Measurements from ENCODE around the gene SCNN1G. TPM values are rescaled to one million over a fixed set of nuclear protein-coding genes. Genes with fewer than 3 reads are reported as not detected.

SCNN1G gene
- total RNA-seq, 4 donors from 2014 or later = 2.8 to 87.8 (median 66.2) TPM

DNA sequence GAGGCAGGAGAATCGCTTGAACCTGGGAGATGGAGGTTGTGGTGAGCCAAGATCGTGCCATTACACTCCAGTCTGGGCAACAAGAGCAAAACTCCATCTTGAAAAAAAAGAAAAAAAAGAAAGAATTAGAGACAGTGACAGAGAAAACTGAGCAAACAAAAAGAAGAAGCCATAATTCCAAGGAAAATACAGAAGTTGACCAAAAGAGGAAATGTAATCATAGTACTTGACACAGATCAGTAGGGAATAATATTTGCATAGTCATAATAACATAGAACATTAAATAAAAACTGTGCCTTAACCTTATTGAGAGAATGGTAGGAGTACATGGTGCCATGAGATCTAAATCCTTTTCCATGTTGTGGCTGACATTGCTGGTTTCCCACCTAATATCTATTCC is 18.6 kb upstream of the SCNN1G start:
- Histone ChIP-seq H3K9me3 (no peaks in the 10 kb centered on the region), H3K36me3 (no peaks in the 10 kb centered on the region), H3K4me1 (no peaks in the 10 kb centered on the region), H3K4me3 (no peak overlapping the region), H3K27ac (no peak overlapping the region), H3K27me3 (peaks cover 42% of the 10 kb centered on the region)
- in situ Hi-C loops (cut with MboI; ENCODE audit: low pct_ligation_motif_present in 1 of 4, low pct_unique_long_range_greater_than_20kb in 1 of 4, low sequenced_read_pairs in 3 of 4) (no loop called here), intact Hi-C loops (cut with DNase I; ENCODE audit: low total_unique reads) (no loop called here)
- DNase-seq = no peak
- no peak for TF ChIP-seq EP300 (IDR thresholded peaks at IDR 0.05; ENCODE audit: low read depth)
- TF ChIP-seq, protein P1, sequence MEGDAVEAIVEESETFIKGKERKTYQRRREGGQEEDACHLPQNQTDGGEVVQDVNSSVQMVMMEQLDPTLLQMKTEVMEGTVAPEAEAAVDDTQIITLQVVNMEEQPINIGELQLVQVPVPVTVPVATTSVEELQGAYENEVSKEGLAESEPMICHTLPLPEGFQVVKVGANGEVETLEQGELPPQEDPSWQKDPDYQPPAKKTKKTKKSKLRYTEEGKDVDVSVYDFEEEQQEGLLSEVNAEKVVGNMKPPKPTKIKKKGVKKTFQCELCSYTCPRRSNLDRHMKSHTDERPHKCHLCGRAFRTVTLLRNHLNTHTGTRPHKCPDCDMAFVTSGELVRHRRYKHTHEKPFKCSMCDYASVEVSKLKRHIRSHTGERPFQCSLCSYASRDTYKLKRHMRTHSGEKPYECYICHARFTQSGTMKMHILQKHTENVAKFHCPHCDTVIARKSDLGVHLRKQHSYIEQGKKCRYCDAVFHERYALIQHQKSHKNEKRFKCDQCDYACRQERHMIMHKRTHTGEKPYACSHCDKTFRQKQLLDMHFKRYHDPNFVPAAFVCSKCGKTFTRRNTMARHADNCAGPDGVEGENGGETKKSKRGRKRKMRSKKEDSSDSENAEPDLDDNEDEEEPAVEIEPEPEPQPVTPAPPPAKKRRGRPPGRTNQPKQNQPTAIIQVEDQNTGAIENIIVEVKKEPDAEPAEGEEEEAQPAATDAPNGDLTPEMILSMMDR (IDR thresholded peaks at IDR 0.05) = no peak
- TF ChIP-seq POLR2AphosphoS5 (IDR thresholded peaks at IDR 0.05) = no peak
- no peak for TF ChIP-seq POLR2A (IDR thresholded peaks at IDR 0.05)
- 88% methylated on average over 2 of the region's 2 CpGs; no CpG with 5 or more reads in 1 of the 2 donors for WGBS, 2 donors (ENCODE audit: low coverage in 1 of 2)

DNA sequence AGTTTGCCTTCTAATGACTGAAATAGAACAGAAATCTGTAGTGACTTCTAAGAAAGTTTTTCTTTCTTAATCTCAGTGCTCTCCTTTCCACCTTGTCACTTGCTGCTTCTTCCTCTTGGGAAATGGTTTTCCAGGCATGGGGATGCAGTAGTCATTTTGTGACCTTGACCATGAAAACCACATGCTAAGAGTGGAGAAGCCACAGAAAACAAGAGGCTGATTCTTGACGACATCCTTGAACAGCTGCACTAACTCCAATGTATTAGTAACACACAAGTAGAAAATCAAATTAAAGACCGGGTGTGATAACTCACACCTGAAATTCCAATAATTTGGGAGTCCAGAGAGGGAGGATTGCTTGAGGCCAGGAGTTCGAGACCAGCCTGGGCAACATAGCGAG is 17.8 kb upstream of the SCNN1G start:
- WGBS, 2 donors (ENCODE audit: low coverage in 1 of 2) = 58 to 70% methylated on average over 3 to 4 of the region's 4 CpGs
- intact Hi-C loops (cut with DNase I; ENCODE audit: low total_unique reads) (no loop called here), in situ Hi-C loops (cut with MboI; ENCODE audit: low pct_ligation_motif_present in 1 of 4, low pct_unique_long_range_greater_than_20kb in 1 of 4, low sequenced_read_pairs in 3 of 4) (no loop called here)
- DNase-seq = no peak
- peaks cover 48% of the 10 kb centered on the region for H3K27me3 ChIP-seq
- no peak overlapping the region for H3K4me3 ChIP-seq
- H3K27ac ChIP-seq = no peak overlapping the region
- no peaks in the 10 kb centered on the region for H3K4me1 ChIP-seq
- no peaks in the 10 kb centered on the region for H3K36me3 ChIP-seq
- no peak for TF ChIP-seq POLR2A (IDR thresholded peaks at IDR 0.05)
- TF ChIP-seq POLR2AphosphoS5 (IDR thresholded peaks at IDR 0.05) = no peak
- TF ChIP-seq, protein P1 (IDR thresholded peaks at IDR 0.05) = no peak
- TF ChIP-seq EP300 (IDR thresholded peaks at IDR 0.05; ENCODE audit: low read depth) = no peak
- no peaks in the 10 kb centered on the region for H3K9me3 ChIP-seq

DNA sequence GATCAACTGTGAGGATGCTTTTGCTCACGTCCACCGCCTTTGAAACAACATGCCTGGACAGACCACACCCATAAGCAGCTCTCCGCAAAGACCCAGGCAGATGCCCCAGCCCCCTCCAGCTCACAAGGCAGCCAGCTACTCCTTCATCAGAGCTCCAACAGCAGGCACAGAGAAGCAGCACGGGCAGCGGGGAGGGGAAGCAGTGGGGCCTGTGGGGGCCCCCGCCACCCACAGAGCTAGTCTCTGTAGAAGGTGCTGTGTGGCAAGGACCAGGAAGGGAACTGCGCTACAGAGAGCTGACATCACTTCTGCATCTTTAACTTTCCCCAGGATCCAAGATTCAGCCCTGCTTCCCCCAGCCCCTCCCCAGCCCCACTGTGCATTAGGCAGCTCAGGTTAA is 10.0 kb upstream of the SCNN1G start:
- in situ Hi-C loops (cut with MboI; ENCODE audit: low pct_ligation_motif_present in 1 of 4, low pct_unique_long_range_greater_than_20kb in 1 of 4, low sequenced_read_pairs in 3 of 4) (loop anchor here in 1 of 4 donors (10.0 kb wide), 1 partner anchor 262 kb away; no protein-coding TSS in a partner anchor), intact Hi-C loops (cut with DNase I; ENCODE audit: low total_unique reads) (no loop called here)
- Histone ChIP-seq H3K27ac (no peak overlapping the region), H3K36me3 (no peaks in the 10 kb centered on the region), H3K27me3 (peaks cover 37% of the 10 kb centered on the region), H3K4me1 (no peaks in the 10 kb centered on the region), H3K9me3 (no peaks in the 10 kb centered on the region), H3K4me3 (no peak overlapping the region)
- no peak for TF ChIP-seq POLR2AphosphoS5 (IDR thresholded peaks at IDR 0.05)
- no peak for TF ChIP-seq EP300 (IDR thresholded peaks at IDR 0.05; ENCODE audit: low read depth)
- no peak for TF ChIP-seq POLR2A (IDR thresholded peaks at IDR 0.05)
- TF ChIP-seq, protein P1 (IDR thresholded peaks at IDR 0.05) = no peak
- 53% methylated on average over 7 of the region's 7 CpGs; no CpG with 5 or more reads in 1 of the 2 donors for WGBS, 2 donors (ENCODE audit: low coverage in 1 of 2)
- DNase-seq = no peak

DNA sequence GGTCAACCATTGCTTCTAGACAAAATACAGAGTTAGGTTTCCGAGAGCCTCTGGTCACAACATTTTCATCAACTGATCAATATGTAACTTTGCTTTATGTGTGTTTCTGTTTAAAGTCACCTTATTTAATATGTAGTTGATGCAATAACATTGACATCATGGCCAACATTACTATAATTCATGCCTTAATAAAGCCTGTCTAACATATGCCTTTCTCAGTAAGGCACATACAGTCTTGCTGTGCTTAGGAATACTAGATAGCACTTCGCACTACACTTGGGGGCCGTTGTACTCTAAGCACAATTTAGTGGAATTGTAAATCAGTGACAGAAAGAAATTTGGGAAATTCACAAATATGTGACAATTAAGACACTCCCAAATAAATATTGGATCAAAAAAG is 9.6 kb upstream of the SCNN1G start:
- WGBS, 2 donors (ENCODE audit: low coverage in 1 of 2) = 56 to 75% methylated on average over 2 to 3 of the region's 3 CpGs
- in situ Hi-C loops (cut with MboI; ENCODE audit: low pct_ligation_motif_present in 1 of 4, low pct_unique_long_range_greater_than_20kb in 1 of 4, low sequenced_read_pairs in 3 of 4) = loop anchor here in 1 of 4 donors (10.0 kb wide), 1 partner anchor 262 kb away; no protein-coding TSS in a partner anchor

More for the DNA sequence above, 9.6 kb upstream of the SCNN1G start:
- Histone ChIP-seq H3K27ac (no peak overlapping the region), H3K36me3 (no peaks in the 10 kb centered on the region), H3K4me3 (no peak overlapping the region), H3K4me1 (no peaks in the 10 kb centered on the region), H3K9me3 (no peaks in the 10 kb centered on the region), H3K27me3 (peaks cover 37% of the 10 kb centered on the region)
- intact Hi-C loops (cut with DNase I; ENCODE audit: low total_unique reads) = loop anchor here (1.0 kb wide), 1 partner anchor 25 kb away; no protein-coding TSS in a partner anchor
- no peak for TF ChIP-seq EP300 (IDR thresholded peaks at IDR 0.05; ENCODE audit: low read depth)
- no peak for TF ChIP-seq POLR2AphosphoS5 (IDR thresholded peaks at IDR 0.05)
- TF ChIP-seq, protein P1 (IDR thresholded peaks at IDR 0.05) = no peak
- TF ChIP-seq POLR2A (IDR thresholded peaks at IDR 0.05) = no peak
- no peak for DNase-seq

All from transverse colon (tissue), 4 donors.